GM10847 (cell line): ENCODE data around the gene LRP5.

Source experiments
- POLR2A ChIP-seq: IDR thresholded peaks from 2 replicates; pipeline ENCODE4 v1.6.1; 2011; ENCODE audit not compliant: insufficient read length; ENCODE audit errors: extremely low read depth

Gene LRP5

GRCh38 chr11:68375766-68376165, 63.4 kb downstream of the LRP5 start:
- no peak for TF ChIP-seq POLR2A

DNA sequence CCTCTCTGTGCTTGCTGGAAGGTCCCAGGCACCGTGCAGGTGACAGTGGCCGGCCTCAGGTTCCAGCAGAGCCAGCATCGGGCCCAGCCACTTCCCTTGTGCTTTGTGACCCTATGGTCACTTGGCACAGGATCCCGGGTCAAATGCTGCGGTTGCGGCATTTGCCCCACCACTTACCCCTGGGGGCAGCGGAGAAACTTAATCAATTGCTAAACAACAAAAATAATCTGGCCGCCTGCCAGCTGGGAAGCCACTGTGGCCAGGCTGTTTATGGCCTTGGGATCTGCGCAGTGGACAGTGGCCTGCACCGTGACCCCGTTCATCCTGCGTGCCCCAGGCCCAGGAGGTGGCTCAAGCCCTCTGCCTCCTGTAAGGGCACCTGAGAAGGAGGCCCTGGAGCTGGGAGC, 65.0 kb downstream of the LRP5 start:
- no peak for TF ChIP-seq POLR2A

DNA sequence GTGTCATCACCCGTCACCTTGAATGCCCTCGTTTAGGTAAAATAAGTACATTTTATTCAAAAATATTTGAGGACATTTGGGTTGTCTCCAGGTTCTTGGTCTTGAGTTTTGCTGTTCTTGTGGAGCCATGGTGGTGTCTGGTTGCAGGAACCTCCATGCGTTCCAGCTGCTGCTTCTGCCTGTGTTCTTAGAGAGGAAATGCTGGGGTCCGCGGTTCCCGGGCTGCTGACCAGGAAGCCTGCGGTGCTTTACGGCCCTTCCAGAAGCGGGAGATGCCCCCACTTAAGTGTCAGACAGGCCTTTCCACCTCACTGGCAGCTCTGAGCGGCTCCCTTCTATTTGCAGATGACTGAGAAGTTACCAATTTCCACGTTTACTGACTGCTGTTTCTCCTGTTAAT, 66.8 kb downstream of the LRP5 start:
- no peak for TF ChIP-seq POLR2A

- no peak for TF ChIP-seq POLR2A
Observed at GRCh38 chr11:68380786-68381622, 68.6 kb downstream of the LRP5 start.

- no peak for TF ChIP-seq POLR2A
Observed at GRCh38 chr11:68381716-68382115, 69.3 kb downstream of the LRP5 start.

GRCh38 chr11:68382358-68382998, 70.1 kb downstream of the LRP5 start:
- TF ChIP-seq POLR2A = no peak

GRCh38 chr11:68383976-68384501, 71.6 kb downstream of the LRP5 start:
- no peak for TF ChIP-seq POLR2A

DNA sequence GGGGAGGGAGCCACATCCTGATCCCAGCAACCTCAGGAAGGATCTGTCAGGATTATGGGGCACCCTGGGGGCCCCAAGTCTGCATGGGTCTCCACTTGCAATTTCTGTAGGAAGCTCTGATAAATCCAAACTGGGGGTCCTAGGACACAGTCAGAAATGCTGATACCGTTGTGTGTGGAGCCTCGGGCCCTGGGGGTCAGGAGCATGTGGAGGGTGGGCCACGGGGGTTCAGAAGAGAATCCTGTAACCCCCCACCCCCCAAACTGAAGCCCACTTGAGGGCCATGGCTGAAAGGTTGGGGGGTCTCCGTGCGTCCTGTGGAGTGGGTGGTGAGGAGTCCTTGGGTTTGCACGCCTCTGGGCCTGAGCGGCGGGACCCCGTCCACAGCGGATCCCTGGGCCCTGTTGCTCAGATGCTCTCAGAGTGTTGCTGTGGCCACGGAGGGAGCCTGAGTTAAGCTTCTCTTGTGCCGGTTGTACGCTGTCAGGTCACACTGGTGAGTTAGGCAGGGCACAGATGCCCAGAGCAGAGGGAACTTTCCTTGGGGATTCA, 72.2 kb downstream of the LRP5 start:
- no peak for TF ChIP-seq POLR2A

DNA sequence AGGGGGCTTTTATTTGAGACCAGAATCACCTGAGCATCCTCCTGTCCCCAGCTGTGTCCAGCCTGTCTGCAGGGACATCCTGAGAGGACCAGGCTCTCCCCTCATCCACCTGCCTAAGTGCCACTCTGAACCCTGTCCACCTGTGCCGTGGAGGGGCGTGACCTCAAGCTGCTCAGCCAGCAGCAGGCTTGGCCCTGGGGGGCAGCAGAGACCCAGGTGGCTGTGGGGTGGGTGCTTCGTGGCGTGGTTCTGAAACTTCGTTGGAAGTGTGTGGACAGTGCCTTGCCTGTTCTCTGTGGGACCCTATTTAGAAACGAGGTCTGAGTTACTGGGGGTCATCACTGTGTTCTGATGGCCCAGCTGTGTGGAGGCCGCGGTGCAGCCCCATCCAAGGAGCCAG, 72.7 kb downstream of the LRP5 start:
- no peak for TF ChIP-seq POLR2A

GRCh38 chr11:68386331-68386978, 74.1 kb downstream of the LRP5 start:
- no peak for TF ChIP-seq POLR2A

DNA sequence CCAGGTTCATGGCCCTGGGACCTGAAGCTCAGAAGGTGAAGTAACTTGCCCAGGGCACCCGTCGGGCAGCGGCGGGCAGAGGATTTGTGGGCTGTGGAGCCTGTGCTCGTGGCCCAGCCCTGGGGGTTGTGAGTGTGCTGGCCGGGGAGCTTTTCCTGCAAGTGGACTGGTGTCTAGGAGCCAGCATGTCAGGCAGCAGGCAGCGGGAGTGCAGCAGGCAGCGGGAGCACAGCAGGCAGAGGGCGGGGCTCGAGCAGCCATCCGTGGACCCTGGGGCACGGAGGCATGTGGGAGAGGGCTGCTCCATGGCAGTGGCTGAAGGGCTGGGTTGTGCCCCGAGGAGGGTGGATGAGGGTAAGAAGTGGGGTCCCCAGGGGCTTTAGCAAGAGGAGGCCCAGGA, 75.4 kb downstream of the LRP5 start:
- no peak for TF ChIP-seq POLR2A

GRCh38 chr11:68388595-68389198, 76.3 kb downstream of the LRP5 start:
- no peak for TF ChIP-seq POLR2A

- TF ChIP-seq POLR2A = no peak
Observed at GRCh38 chr11:68390315-68390714, 77.9 kb downstream of the LRP5 start.

DNA sequence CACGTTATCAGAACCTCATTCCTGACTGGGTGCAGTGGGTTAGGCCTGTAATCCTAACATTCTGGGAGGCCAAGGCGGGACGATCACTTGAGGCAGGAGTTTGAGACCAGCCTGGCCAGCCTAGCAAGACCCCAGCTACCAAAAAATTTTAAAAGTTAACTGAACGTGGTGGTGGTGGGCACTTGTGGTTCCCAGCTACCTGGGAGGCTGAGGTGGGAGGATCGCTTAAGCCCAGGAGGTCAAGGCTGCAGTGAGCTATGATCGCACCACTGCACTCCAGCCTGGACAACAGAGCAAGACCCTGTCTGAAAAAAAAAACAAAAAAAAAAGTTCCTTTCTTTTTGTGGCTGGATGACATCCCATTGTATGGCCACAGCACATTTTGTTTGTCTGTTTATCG, 80.4 kb downstream of the LRP5 start:
- no peak for TF ChIP-seq POLR2A

DNA sequence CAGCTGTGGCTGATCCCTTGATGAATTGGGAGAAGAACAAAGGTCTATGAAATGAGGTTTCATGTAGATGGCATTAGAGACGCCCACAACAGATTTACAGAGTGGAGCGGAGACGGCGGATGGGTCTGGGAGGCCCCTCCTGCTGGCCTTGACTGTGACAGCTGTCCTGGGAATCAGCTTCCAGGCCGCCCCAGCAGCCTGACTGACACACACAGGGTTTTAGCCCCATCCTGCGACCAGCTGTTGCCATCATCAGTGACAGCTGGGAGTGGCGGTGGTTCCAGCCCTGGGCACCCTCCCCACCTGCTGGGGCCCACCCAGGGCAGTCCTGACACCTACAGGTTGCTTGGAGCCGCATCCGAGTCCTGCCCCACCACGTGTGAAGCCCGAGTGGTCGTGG, 84.1 kb downstream of the LRP5 start:
- no peak for TF ChIP-seq POLR2A
